Left forelimb (tissue), 1 donor: ENCODE measurements around the gene ROCK2.
"Not testable (repeated sequence)": the region's sequence is repeated elsewhere in the genome, so short reads cannot be mapped to it uniquely, and the experiment has no call there.

ENCODE experiments used
- DNase-seq: peaks from one replicate; pipeline ENCODE4 v3.0.0-alpha.2; 2018; ENCODE audit warnings: low spot score

ROCK2 gene

GRCh38 chr2:11235583-11235982 is 108.9 kb downstream of the ROCK2 start:
- no peak for DNase-seq

GRCh38 chr2:11234309-11234708 is 110.1 kb downstream of the ROCK2 start:
- no peak for DNase-seq

- not testable (repeated sequence) for DNase-seq
These were observed 113.2 kb downstream of the ROCK2 start for GRCh38 chr2:11231193-11231592.

DNA sequence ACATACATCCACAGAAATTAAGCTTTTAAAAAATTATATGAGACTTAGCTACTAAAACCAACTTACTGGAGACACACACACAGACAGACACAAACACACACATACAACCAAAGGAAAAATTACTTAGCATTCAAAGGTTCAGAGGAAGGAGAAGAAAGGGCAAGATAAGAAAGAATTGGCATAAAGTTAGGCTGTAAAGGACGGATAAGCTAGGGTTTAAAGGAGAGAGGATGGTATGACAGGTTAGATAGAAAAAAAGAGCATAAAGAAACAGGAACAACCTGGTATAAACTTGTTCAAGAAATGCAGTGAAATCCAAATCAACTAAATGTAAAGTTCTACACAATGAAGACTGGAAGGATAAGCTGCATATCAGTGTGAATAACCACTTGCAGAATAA is 115.7 kb downstream of the ROCK2 start:
- no peak for DNase-seq

DNA sequence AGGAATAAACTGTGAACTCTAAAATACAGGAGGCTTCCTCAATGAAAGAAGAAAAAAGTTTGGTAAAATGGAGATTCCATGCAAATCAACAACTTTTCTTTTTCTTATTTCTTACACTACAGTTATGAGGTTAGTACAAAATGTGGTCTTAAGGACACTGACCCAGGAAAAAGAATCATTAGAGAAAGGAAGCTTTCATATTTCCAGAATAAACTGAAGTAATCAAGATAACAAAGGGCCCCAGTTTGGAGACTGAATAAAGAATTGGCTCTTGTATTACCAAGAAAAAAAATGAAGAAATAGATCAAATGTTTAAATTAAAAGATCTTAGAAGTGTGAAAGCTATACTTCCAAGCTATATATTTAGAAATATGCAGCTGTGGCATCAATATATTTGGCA is 116.8 kb downstream of the ROCK2 start:
- no peak for DNase-seq

- DNase-seq, result no peak
These were observed 119.5 kb downstream of the ROCK2 start for GRCh38 chr2:11224887-11225286.

DNA sequence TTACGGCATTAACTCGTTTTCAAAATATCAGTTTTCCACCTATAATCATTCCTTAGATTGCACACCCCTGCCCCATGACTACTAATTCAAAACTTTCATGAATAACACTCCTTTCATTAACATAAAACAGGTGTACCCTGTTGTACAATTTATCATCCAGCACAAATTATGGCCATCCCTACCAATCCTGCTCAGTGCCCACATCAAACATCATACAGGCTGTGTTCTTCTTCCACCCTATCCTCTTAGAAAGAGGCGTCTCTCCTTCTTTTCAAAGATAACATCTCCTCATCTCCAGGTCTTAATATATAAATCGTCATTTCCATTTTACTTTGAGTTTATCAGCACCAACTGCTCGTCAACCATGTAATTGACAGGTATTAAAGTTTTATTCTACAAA is 121.6 kb downstream of the ROCK2 start:
- no peak for DNase-seq

DNA sequence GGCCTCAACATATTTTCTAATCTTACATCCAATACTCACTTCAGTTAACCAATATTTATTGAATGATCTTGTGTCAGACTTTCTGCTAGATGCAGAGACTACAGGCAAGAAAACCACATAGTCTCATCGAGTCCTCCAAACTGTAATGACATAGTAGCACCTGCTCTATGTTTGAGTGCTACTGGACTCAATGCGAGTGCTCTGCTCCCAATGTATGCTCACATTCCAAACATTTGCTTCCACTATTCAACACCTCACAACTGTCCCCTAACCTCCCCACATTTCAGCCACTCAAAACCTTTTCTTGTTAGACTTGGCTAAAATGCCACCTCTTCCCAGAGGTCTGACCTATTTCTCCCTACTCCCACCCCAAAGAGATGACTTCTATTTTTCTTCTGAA is 124.0 kb downstream of the ROCK2 start:
- DNase-seq, result no peak

DNA sequence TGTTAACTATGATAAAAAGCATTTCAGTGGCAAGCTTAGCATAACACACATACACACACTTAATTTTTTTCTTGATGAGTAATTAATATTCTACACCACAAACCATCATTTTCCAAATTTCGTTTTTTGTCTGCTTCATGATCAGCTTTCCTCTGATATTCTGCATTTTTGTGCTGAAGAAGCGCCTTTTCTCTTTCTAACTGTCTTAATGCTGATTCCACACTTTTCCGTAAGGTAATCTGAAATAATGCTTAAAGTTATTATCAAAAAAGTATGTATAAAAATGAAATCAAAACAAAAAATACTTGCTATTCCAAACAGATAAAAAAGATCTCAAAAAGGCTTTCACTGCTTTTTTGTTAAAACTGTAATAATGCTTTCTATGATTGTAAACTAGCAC is 129.0 kb downstream of the ROCK2 start:
- DNase-seq, result no peak

GRCh38 chr2:11214770-11215169 is 129.7 kb downstream of the ROCK2 start:
- no peak for DNase-seq

- DNase-seq, result no peak
These were observed 130.5 kb downstream of the ROCK2 start for GRCh38 chr2:11213975-11214374.

DNA sequence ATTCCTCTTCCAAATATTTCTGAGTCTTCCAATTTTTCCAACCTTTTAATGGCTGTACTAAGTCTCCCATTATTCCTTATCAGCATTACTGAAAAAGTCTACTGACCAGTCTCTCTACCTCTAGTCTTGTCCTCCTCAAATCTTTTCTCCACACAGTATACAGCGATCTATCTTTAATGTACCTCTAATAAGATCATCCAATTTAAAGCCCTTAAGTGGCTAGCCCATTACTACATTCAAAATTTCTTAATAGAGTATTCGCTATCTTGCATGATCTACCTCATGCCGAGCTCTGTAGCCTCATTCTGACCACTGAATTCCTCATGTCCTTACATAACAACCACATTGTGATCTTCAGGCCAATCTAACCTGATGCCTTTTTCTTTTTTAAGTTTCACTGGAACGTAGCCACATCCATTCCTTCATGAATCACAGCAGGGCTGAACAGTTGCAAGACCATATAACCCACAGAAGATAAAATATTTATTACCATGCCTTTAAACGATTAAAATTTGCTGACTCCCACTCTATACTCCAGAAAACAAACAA is 131.3 kb downstream of the ROCK2 start:
- DNase-seq, result no peak

DNA sequence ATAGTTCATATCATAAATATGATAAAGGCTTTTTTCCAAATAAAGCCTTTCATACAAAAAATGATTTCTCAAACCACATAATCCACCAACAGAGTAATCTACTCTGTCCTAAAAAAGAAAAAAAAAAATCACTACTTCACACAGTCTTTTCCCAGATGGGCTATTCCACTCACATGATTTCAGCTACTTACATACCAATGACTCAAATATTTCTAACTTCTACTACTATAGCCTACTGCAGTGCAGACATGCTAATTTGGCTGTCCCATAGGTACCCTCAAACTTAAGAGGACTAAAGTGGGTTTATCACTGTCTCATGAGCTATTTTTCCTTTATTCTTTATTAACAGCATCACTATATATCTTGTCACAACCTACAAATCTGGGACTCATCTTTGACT is 131.8 kb downstream of the ROCK2 start:
- no peak for DNase-seq

DNA sequence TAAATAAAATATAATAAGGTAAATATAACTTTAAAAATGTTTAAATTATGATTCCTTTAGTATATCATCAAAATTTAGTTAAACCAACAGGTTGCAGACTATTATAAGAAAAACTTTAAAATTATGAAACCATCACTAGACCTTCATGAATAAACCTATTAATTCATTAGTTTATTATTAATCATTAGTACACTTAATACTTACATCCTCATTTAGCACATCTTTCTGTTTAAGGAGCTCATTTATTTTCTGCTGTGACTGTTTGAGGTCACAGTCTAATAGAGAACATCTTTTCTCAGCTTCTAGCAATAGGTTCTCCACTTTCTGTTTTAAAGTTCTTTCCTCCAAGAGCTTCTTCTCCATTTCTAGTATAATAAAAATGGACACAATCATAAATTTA is 136.4 kb downstream of the ROCK2 start:
- no peak for DNase-seq

GRCh38 chr2:11203480-11203879 is 141.0 kb downstream of the ROCK2 start:
- no peak for DNase-seq

- no peak for DNase-seq
These were observed 142.5 kb downstream of the ROCK2 start for GRCh38 chr2:11201969-11202368.

- no peak for DNase-seq
These were observed 143.8 kb downstream of the ROCK2 start for GRCh38 chr2:11200651-11201050.

DNA sequence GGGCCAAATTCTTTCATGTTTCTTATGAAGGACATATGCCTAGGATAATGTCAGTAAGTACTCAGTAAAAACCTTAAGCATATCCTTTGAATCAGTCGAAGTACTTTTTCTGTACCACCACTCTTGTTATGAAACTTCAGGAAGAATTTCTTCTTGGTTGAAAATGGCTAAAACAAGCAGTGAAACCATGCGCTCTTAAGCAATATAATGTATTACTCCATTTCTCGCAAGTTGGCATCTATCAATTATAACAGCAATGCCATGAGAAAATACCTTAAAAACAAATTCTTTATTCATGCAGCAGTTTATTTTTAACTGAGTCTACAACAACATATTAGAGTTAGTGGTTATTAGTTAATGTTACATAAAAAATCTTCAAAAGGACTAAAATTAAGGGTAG is 148.2 kb downstream of the ROCK2 start:
- no peak for DNase-seq

DNA sequence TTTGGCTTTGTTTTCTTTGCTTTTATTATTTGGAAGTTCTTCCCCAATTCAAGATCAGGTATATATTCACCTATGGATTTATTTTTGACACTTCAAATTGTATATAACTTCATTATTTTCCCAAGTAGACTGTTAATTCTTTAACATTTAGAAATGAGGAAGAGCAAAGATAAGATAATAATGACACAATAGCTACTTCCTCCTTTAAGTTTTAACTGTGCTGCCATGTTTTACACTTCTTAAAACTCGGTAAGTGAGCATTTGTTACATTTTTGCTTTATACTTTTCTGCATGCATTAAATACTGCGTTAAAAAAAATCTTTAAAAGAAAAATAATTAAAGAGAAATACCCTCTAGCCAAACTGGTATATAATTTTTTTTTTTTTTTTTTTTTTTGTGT is 156.7 kb downstream of the ROCK2 start:
- no peak for DNase-seq

DNA sequence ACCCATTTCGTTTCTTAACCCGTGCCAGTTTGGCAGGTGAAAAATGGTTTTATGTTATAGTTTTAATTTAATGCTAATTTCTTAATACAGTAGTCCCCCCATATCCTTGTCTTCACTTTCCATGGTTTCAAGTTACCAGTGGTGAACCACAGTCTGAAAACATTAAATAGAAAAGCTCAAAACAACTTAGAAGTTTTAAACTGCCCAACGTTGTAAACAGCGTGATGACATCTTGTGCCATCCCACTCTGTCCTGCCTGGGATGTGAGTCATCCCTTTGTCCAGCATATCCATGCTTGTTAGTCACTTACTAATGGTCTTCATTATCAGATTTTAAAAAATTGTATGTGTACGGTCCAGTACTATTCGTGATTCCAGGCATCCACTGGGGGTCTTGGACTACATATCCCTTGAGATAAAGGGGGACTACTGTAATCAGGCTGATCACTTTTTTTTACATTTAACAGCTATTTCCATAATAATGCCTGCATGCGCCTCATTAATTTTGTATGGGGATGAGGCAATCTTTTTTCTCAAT is 157.3 kb downstream of the ROCK2 start:
- no peak for DNase-seq

GRCh38 chr2:11186145-11186544 is 158.3 kb downstream of the ROCK2 start:
- DNase-seq, result no peak

- DNase-seq, result no peak
These were observed 161.5 kb downstream of the ROCK2 start for GRCh38 chr2:11182951-11183350.

DNA sequence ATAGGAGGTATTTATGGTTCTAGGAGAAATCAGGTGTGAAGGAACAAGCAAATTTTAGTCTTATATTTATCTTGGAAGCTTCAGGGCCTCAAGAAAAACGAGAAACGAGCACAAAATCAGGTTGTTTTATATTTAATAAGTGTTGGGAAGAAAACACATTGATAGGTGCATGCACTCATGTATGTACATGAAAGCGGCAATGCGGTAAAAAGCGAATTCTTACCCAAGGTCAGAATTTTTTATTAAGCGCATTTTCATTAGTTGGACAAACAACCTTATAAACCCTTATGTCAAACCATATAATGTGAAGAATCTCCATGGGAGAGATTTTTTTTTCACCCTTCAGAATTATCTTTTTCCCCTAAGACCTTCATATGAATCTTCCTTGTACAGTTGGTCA is 163.8 kb downstream of the ROCK2 start:
- DNase-seq, result no peak

DNA sequence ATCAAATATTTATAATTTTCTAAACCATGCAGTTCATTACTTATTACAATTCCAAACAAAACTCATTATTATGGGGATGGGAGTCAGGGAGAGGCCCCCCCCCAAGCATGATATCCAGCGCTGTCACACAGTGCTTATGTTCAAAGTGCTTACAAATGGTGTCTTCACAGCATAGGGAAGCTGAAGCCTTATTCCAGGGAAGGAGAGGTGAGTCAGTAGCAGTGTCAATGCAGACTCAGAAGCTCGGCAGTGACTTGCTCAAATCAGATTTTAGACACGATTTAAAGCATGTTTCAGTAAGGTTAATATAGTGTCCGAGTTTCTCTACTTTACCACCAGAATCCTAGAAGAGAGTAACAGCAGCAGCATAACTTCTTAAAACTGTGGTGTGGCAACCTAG is 164.5 kb downstream of the ROCK2 start:
- DNase-seq, result no peak

DNA sequence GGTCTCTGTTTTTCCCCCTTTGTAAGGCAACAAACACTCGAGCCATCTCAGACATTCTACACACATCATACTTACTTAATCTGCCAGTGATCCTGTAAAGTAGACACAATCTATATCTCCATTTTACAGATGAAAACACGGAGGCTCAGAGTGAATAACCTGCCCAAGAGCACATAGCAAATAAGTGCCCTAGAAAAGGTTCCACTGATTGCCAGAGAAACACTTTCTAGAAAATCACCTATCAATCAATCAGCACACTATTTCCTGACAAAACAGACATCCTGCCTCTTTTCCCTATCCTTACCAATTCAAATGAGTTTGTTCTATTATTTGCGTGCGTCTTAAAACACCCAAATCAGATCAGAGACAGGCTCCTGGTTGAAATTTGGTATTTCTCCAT is 165.2 kb downstream of the ROCK2 start:
- no peak for DNase-seq
